Caco-2 (cell line): ENCODE measurements around the gene MFSD1. TPM values are rescaled to one million over a fixed set of nuclear protein-coding genes. Genes with fewer than 3 reads are reported as not detected.

Source experiments
- BruUV-seq: library from RNA; stranded (reverse); fragments of 400-500 nt; replicated peaks from 2 replicates; lab custom pipeline; 2021; lab: Mats Ljungman, UMichigan
- CTCF ChIA-PET: fragments of 300-600 bp; sonication (Branson Sonifier 250); formaldehyde crosslinking; loops from one replicate; lab custom pipeline; 2022; ENCODE audit warnings: antibody characterized with exemption; lab: Charles Lee
- POLR2A ChIA-PET: fragments of 300-600 bp; sonication (Branson Sonifier 250); formaldehyde crosslinking; loops from one replicate; lab custom pipeline; 2022; ENCODE audit warnings: antibody characterized with exemption; lab: Charles Lee
- DNase-seq, 2 experiments: peaks; one replicate each; pipeline versions ENCODE4 v3.0.0 to v3.0.0-alpha.2; 2020 to 2022
- H3K27me3 ChIP-seq: replicated peaks from 2 replicates; pipeline ENCODE4 v1.6.0; 2011; ENCODE audit warnings: low read length; ENCODE audit not compliant: control insufficient read depth, insufficient read depth
- H3K36me3 ChIP-seq: 2 replicates; pipeline ENCODE4 v1.5.1; 2011; ENCODE audit warnings: low read length; ENCODE audit not compliant: control insufficient read depth, insufficient read depth
- H3K4me1 ChIP-seq: fragments of 250-450 bp; sonication (Bioruptor Pico); 2 replicates; pipeline ENCODE4 v1.5.1; 2020; ENCODE audit warnings: mild to moderate bottlenecking
- H3K4me3 ChIP-seq: 2 replicates; pipeline ENCODE4 v1.5.1; 2011; ENCODE audit warnings: low read depth, mild to moderate bottlenecking, control low read depth, low read length
- H3K9me3 ChIP-seq: fragments of 250-450 bp; sonication (Bioruptor Pico); 2 replicates; pipeline ENCODE4 v1.5.1; 2020; ENCODE audit warnings: mild to moderate bottlenecking, moderate library complexity
- H3K27ac Mint-ChIP-seq: one replicate; pipeline ENCODE4 v1.8.0; 2022; ENCODE audit warnings: mixed read lengths; ENCODE audit not compliant: unreplicated experiment
- H3K27me3 Mint-ChIP-seq: one replicate; pipeline ENCODE4 v1.8.0; 2022; ENCODE audit warnings: mixed read lengths; ENCODE audit not compliant: insufficient read depth, unreplicated experiment
- H3K36me3 Mint-ChIP-seq: one replicate; pipeline ENCODE4 v1.8.0; 2022; ENCODE audit warnings: mild to moderate bottlenecking, mixed read lengths; ENCODE audit not compliant: insufficient read depth, unreplicated experiment
- H3K4me1 Mint-ChIP-seq: one replicate; pipeline ENCODE4 v1.8.0; 2022; ENCODE audit warnings: low read depth, mixed read lengths; ENCODE audit not compliant: unreplicated experiment
- H3K4me3 Mint-ChIP-seq: one replicate; pipeline ENCODE4 v1.8.0; 2022; ENCODE audit warnings: mild to moderate bottlenecking, moderate library complexity, mixed read lengths; ENCODE audit not compliant: unreplicated experiment
- H3K9me3 Mint-ChIP-seq: one replicate; pipeline ENCODE4 v1.8.0; 2022; ENCODE audit warnings: mixed read lengths; ENCODE audit not compliant: unreplicated experiment
- CTCF ChIP-seq, 2 experiments: fragments of 200-600 bp in 1 of 2; IDR thresholded peaks; 1 replicate in 1 of 2; 2 replicates in 1 of 2; pipeline versions ENCODE4 v1.5.1 to v1.8.0; 2011 to 2022; ENCODE audit warnings: antibody characterized with exemption in 1 of 2, control low read depth in 1 of 2, inconsistent platforms in 1 of 2, low read depth in 1 of 2, low read length in 1 of 2, mild to moderate bottlenecking in 1 of 2, moderate library complexity in 1 of 2; ENCODE audit not compliant: insufficient read depth in 1 of 2, severe bottlenecking in 1 of 2, unreplicated experiment in 1 of 2
- intact Hi-C: fragments of 100-400 bp; cut with micrococcal nuclease; formaldehyde crosslinking; loops from one replicate; pipeline ENCODE4 v1.10.0; 2022; ENCODE audit not compliant: unreplicated experiment
- total RNA-seq: library from RNA; stranded (reverse); gene quantifications from 2 replicates; pipeline ENCODE4 v1.2.3, GENCODE V29; 2022

The MFSD1 gene
- total RNA-seq, 1 experiment from 2014 or later = 16.9 TPM

- ChIA-PET CTCF (no interaction called here), POLR2A (no interaction called here)
- Histone ChIP-seq H3K36me3 (no peaks in the 10 kb centered on the region), H3K4me3 (no peak overlapping the region), H3K9me3 (no peaks in the 10 kb centered on the region), H3K27me3 (no peaks in the 10 kb centered on the region), H3K4me1 (peaks cover 32% of the 10 kb centered on the region)
- no peak for TF ChIP-seq CTCF (IDR thresholded peaks at IDR 0.05; ENCODE audit: insufficient read depth in 1 of 2, low read depth in 1 of 2, low read length in 1 of 2, severe bottlenecking in 1 of 2, unreplicated experiment in 1 of 2)
- Mint-ChIP-seq H3K9me3 (peaks cover 9% of the 10 kb centered on the region), H3K27ac (no peak overlapping the region), H3K4me3 (no peak overlapping the region), H3K27me3 (no peaks in the 10 kb centered on the region), H3K36me3 (no peaks in the 10 kb centered on the region), H3K4me1 (peaks cover 31% of the 10 kb centered on the region)
- BruUV-seq = no TSS peak
- intact Hi-C loops = no loop called here
- no peak for DNase-seq
Observed at GRCh38 chr3:158774965-158775364, 26.9 kb upstream of the MFSD1 start.

GRCh38 chr3:158775426-158776410, 26.1 kb upstream of the MFSD1 start:
- no peak overlapping the region for H3K4me3 Mint-ChIP-seq

GRCh38 chr3:158776531-158776930, 25.3 kb upstream of the MFSD1 start:
- H3K27ac Mint-ChIP-seq = no peak overlapping the region
- peaks cover 26% of the 10 kb centered on the region for H3K4me1 Mint-ChIP-seq

More at GRCh38 chr3:158775426-158776410, 26.1 kb upstream of the MFSD1 start:
- no peak for TF ChIP-seq CTCF (IDR thresholded peaks at IDR 0.05; ENCODE audit: insufficient read depth in 1 of 2, low read depth in 1 of 2, low read length in 1 of 2, severe bottlenecking in 1 of 2, unreplicated experiment in 1 of 2)
- intact Hi-C loops = no loop called here
- Mint-ChIP-seq H3K4me1 (peaks cover 23% of the 10 kb centered on the region), H3K27me3 (no peaks in the 10 kb centered on the region), H3K36me3 (no peaks in the 10 kb centered on the region), H3K27ac (no peak overlapping the region), H3K9me3 (peaks cover 9% of the 10 kb centered on the region)
- peak in 1 of 2 experiments; percentile 46 for DNase-seq
- no peaks in the 10 kb centered on the region for H3K9me3 ChIP-seq
- H3K36me3 ChIP-seq = no peaks in the 10 kb centered on the region
- no peak overlapping the region for H3K4me3 ChIP-seq
- POLR2A ChIA-PET = no interaction called here
- no TSS peak for BruUV-seq
- H3K27me3 ChIP-seq = no peaks in the 10 kb centered on the region
- CTCF ChIA-PET = no interaction called here
- peaks cover 25% of the 10 kb centered on the region for H3K4me1 ChIP-seq

More at GRCh38 chr3:158776531-158776930, 25.3 kb upstream of the MFSD1 start:
- ChIA-PET POLR2A (no interaction called here), CTCF (no interaction called here)
- Mint-ChIP-seq H3K36me3 (no peaks in the 10 kb centered on the region), H3K27me3 (no peaks in the 10 kb centered on the region), H3K4me3 (no peak overlapping the region), H3K9me3 (peaks cover 9% of the 10 kb centered on the region)
- no peak overlapping the region for H3K4me3 ChIP-seq
- no peaks in the 10 kb centered on the region for H3K9me3 ChIP-seq
- no peak for TF ChIP-seq CTCF (IDR thresholded peaks at IDR 0.05; ENCODE audit: insufficient read depth in 1 of 2, low read depth in 1 of 2, low read length in 1 of 2, severe bottlenecking in 1 of 2, unreplicated experiment in 1 of 2)
- BruUV-seq = no TSS peak
- H3K4me1 ChIP-seq = peaks cover 18% of the 10 kb centered on the region
- no peaks in the 10 kb centered on the region for H3K36me3 ChIP-seq
- intact Hi-C loops = no loop called here
- DNase-seq = no peak
- H3K27me3 ChIP-seq = no peaks in the 10 kb centered on the region
